HepG2 (cell line): ENCODE data around the gene MGMT. TPM values are rescaled to one million over a fixed set of nuclear protein-coding genes. Genes with fewer than 3 reads are reported as not detected.

Experiments
- ATAC-seq: fragments of 200-7000 bp; cut with Tn5 transposase; 3 replicates; pipeline ENCODE4 v1.9.1; 2020; ENCODE audit warnings: mild to moderate bottlenecking, moderate library complexity
- BruUV-seq: library from RNA; stranded (reverse); fragments of 400-500 nt; replicated peaks from 2 replicates; lab custom pipeline; 2021; lab: Mats Ljungman, UMichigan
- CTCF ChIA-PET: fragments of 300-600 bp; formaldehyde crosslinking; extraction: SDS; loops from one replicate; lab custom pipeline; 2021; ENCODE audit warnings: low total read pairs, inconsistent platforms, low intra/inter-chr PET ratio; lab: Yijun Ruan, JAX
- POLR2A ChIA-PET: fragments of 350-600 bp; sonication (Branson Sonifier 250); formaldehyde crosslinking; loops from one replicate; lab custom pipeline; 2020; ENCODE audit warnings: antibody characterized with exemption, inconsistent platforms; lab: Yijun Ruan, JAX
- DNase-seq: peaks from one replicate; pipeline ENCODE4 v3.0.0-alpha.2; 2015; ENCODE audit warnings: low spot score
- FAIRE-seq: peaks from 3 replicates; lab custom pipeline; 2011; peaks lifted over from hg19 to GRCh38; lab: Jason Lieb, UNC
- H2AFZ ChIP-seq: one replicate; pipeline ENCODE4 v1.6.1; 2011; ENCODE audit warnings: low read length, inconsistent platforms
- H3K27ac ChIP-seq: fragments of 300-600 bp; 3 replicates; pipeline ENCODE4 v1.8.0; 2011; ENCODE audit warnings: mixed run types, mild to moderate bottlenecking, mixed read lengths, low read length, inconsistent platforms; ENCODE audit not compliant: insufficient read depth; ENCODE audit errors: extremely low read length
- H3K27me3 ChIP-seq, 2 experiments: fragments of 200-600 bp in 1 of 2; 2 replicates in 1 of 2; 3 replicates in 1 of 2; pipeline versions ENCODE4 v1.6.0 to v1.8.0; 2011; ENCODE audit warnings: low read length in 2 of 2, mild to moderate bottlenecking in 2 of 2, moderate library complexity in 2 of 2, inconsistent platforms in 1 of 2; ENCODE audit not compliant: insufficient read depth in 2 of 2, control insufficient read depth in 1 of 2
- H3K36me3 ChIP-seq, 2 experiments: fragments of 200-600 bp in 1 of 2; replicated peaks in 1 of 2; 2 replicates in 1 of 2; 3 replicates in 1 of 2; pipeline versions ENCODE4 v1.5.1 to v1.8.0; 2011; ENCODE audit warnings: low read length in 2 of 2, inconsistent platforms in 1 of 2; ENCODE audit not compliant: insufficient read depth in 2 of 2, control insufficient read depth in 1 of 2
- H3K4me1 ChIP-seq: 2 replicates; pipeline ENCODE4 v1.5.1; 2012; ENCODE audit warnings: low read length, inconsistent platforms; ENCODE audit not compliant: insufficient read depth
- H3K4me2 ChIP-seq: 2 replicates; pipeline ENCODE4 v1.6.0; 2011; ENCODE audit warnings: low read depth, low read length, inconsistent platforms
- H3K4me3 ChIP-seq, 3 experiments: fragments of 200-600 bp in 1 of 3; sonication (generic), shearing (Covaris generic) in 1 of 3; replicated peaks in 1 of 3; 2 replicates each; pipeline ENCODE4 v1.5.1; 2011 to 2016; ENCODE audit warnings: low read length in 3 of 3, inconsistent platforms in 2 of 3, low read depth in 2 of 3, mild to moderate bottlenecking in 2 of 3, control low read depth in 1 of 3, mixed read lengths in 1 of 3; ENCODE audit not compliant: insufficient read depth in 1 of 3
- H3K79me2 ChIP-seq: one replicate; pipeline ENCODE4 v1.6.1; 2011; ENCODE audit warnings: low read length, inconsistent platforms; ENCODE audit not compliant: insufficient read depth
- H3K9ac ChIP-seq: 2 replicates; pipeline ENCODE4 v1.6.0; 2011; ENCODE audit warnings: mild to moderate bottlenecking, low read depth, low read length, inconsistent platforms; ENCODE audit not compliant: insufficient read depth
- H3K9me3 ChIP-seq: 2 replicates; pipeline ENCODE4 v1.5.1; 2012; ENCODE audit warnings: mild to moderate bottlenecking, low read length
- H4K20me1 ChIP-seq: 2 replicates; pipeline ENCODE4 v1.6.0; 2011; ENCODE audit warnings: inconsistent platforms, mild to moderate bottlenecking, low read length, moderate library complexity; ENCODE audit not compliant: insufficient read depth
- KDM2A ChIP-seq: sonication (generic); formaldehyde crosslinking; IDR thresholded peaks from 2 replicates; pipeline ENCODE4 v1.4.0; 2020; ENCODE audit warnings: low read depth, missing genetic modification reagents, borderline replicate concordance
- MED8 ChIP-seq: sonication (generic); formaldehyde crosslinking; IDR thresholded peaks from 2 replicates; pipeline ENCODE4 v1.8.1; 2023; ENCODE audit warnings: mild to moderate bottlenecking, missing genetic modification reagents; ENCODE audit not compliant: insufficient replicate concordance
- ZNF367 ChIP-seq: sonication (generic); formaldehyde crosslinking; IDR thresholded peaks from 2 replicates; pipeline ENCODE4 v1.4.0; 2020; ENCODE audit warnings: missing genetic modification reagents, borderline replicate concordance
- ZNF570 ChIP-seq: sonication (generic); formaldehyde crosslinking; IDR thresholded peaks from 2 replicates; pipeline ENCODE4 v1.4.0; 2020; ENCODE audit warnings: mild to moderate bottlenecking, missing genetic modification reagents, borderline replicate concordance
- ZNF850 ChIP-seq: sonication (generic); formaldehyde crosslinking; conservative IDR thresholded peaks from 2 replicates; pipeline ENCODE4 v1.9.0; 2021; ENCODE audit warnings: mild to moderate bottlenecking, missing genetic modification reagents
- WGBS: methylation state at CpG from one replicate; pipeline ENCODE4 v1.1.6; 2017; ENCODE audit warnings: low lambda C conversion rate; 5-methylcytosine and 5-hydroxymethylcytosine counted together
- in situ Hi-C: cut with HindIII; loops from 2 replicates; pipeline ENCODE4 v1.10.0; 2017; ENCODE audit warnings: low pct_unique_long_range_greater_than_20kb; ENCODE audit not compliant: extremely low pct_ligation_motif_present
- intact Hi-C: fragments of 100-400 bp; cut with micrococcal nuclease; formaldehyde crosslinking; loops from one replicate; pipeline ENCODE4 v1.10.0; 2022; ENCODE audit not compliant: unreplicated experiment
- polyA plus RNA-seq, 8 experiments: library from polyadenylated mRNA; depleted of rRNA in 3 of 8; stranded (reverse) in 7 of 8; unstranded in 1 of 8; fragments of >200 nt; fragmentation: Illumina TruSeq in 4 of 8; extraction: Trizol in 4 of 8; gene quantifications; 2 replicates each; pipeline versions ENCODE4 v1.2.1 to v1.2.3, GENCODE V29; 2011 to 2016; ENCODE audit warnings: low read depth in 4 of 8, missing spikeins in 1 of 8, mixed read lengths in 1 of 8; ENCODE audit not compliant: insufficient read depth in 1 of 8
- total RNA-seq, 5 experiments: library from RNA; depleted of rRNA; stranded (reverse); fragments of >200 nt; fragmentation: Illumina TruSeq; extraction: Trizol; gene quantifications; 2 replicates each; pipeline ENCODE4 v1.2.3, GENCODE V29; 2016; ENCODE audit warnings: low read depth in 1 of 5
- TF ChIP-seq, protein P1 (sequence below): sonication (generic); formaldehyde crosslinking; IDR thresholded peaks from 2 replicates; pipeline ENCODE4 v1.4.0; 2020; ENCODE audit warnings: missing genetic modification reagents
- TF ChIP-seq, protein P2 (sequence below): sonication (generic); formaldehyde crosslinking; IDR thresholded peaks from 2 replicates; pipeline ENCODE4 v1.4.0; 2020; ENCODE audit warnings: mild to moderate bottlenecking, missing genetic modification reagents
- TF ChIP-seq, protein P3 (sequence below): sonication (generic); formaldehyde crosslinking; IDR thresholded peaks from 2 replicates; pipeline ENCODE4 v1.4.0; 2020; ENCODE audit warnings: mild to moderate bottlenecking, missing genetic modification reagents, borderline replicate concordance

Gene MGMT
- total and polyA plus RNA-seq, 2 of the 13 experiments (the other 11 are each of a cell fraction or from before 2014, with no cell fraction given) = 12.0 to 19.5 TPM

DNA sequence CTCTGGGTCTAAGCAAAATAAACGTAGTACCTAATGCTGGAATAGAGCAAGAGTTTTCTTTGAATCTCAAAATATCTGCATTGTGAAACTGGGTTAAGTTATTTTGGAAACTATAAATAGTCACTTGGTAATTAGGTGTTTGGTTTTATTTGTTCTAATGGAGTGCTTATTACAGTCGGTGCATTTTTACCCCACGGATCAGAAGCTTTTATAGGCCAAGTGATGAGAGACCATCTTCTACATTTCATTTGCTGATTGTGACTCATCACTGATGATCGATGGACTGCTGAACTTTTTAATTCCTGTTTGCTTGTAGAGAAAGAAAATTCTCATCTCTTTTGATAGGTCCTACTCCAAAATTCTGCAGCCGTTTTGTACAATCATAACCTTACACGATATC lies 28.2 kb downstream of the MGMT start:
- Histone ChIP-seq H3K4me3 (no peak overlapping the region), H2AFZ (no peak overlapping the region), H3K4me1 (peaks cover 15% of the 10 kb centered on the region), H3K9me3 (peaks cover 39% of the 10 kb centered on the region), H3K79me2 (peaks cover 17% of the 10 kb centered on the region), H3K27me3 (no peaks in the 10 kb centered on the region), H3K9ac (no peak overlapping the region), H4K20me1 (no peaks in the 10 kb centered on the region), H3K36me3 (no peaks in the 10 kb centered on the region), H3K27ac (no peak overlapping the region), H3K4me2 (no peak overlapping the region)
- in situ Hi-C loops (no loop called here), intact Hi-C loops (no loop called here)
- TF ChIP-seq ZNF850 (CRISPR knock-in tag) = no peak
- TF ChIP-seq, protein P1, sequence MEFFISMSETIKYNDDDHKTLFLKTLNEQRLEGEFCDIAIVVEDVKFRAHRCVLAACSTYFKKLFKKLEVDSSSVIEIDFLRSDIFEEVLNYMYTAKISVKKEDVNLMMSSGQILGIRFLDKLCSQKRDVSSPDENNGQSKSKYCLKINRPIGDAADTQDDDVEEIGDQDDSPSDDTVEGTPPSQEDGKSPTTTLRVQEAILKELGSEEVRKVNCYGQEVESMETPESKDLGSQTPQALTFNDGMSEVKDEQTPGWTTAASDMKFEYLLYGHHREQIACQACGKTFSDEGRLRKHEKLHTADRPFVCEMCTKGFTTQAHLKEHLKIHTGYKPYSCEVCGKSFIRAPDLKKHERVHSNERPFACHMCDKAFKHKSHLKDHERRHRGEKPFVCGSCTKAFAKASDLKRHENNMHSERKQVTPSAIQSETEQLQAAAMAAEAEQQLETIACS (CRISPR knock-in tag) = no peak
- TF ChIP-seq, protein P2, sequence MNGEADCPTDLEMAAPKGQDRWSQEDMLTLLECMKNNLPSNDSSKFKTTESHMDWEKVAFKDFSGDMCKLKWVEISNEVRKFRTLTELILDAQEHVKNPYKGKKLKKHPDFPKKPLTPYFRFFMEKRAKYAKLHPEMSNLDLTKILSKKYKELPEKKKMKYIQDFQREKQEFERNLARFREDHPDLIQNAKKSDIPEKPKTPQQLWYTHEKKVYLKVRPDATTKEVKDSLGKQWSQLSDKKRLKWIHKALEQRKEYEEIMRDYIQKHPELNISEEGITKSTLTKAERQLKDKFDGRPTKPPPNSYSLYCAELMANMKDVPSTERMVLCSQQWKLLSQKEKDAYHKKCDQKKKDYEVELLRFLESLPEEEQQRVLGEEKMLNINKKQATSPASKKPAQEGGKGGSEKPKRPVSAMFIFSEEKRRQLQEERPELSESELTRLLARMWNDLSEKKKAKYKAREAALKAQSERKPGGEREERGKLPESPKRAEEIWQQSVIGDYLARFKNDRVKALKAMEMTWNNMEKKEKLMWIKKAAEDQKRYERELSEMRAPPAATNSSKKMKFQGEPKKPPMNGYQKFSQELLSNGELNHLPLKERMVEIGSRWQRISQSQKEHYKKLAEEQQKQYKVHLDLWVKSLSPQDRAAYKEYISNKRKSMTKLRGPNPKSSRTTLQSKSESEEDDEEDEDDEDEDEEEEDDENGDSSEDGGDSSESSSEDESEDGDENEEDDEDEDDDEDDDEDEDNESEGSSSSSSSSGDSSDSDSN (CRISPR knock-in tag) = no peak
- no peak for TF ChIP-seq MED8 (CRISPR knock-in tag)
- no TSS peak for BruUV-seq
- ChIA-PET CTCF (no interaction called here), POLR2A (no interaction called here)
- ATAC-seq (no peak), FAIRE-seq (no peak), DNase-seq (no peak)
- WGBS = 81% methylated on average over 6 of the region's 6 CpGs

DNA sequence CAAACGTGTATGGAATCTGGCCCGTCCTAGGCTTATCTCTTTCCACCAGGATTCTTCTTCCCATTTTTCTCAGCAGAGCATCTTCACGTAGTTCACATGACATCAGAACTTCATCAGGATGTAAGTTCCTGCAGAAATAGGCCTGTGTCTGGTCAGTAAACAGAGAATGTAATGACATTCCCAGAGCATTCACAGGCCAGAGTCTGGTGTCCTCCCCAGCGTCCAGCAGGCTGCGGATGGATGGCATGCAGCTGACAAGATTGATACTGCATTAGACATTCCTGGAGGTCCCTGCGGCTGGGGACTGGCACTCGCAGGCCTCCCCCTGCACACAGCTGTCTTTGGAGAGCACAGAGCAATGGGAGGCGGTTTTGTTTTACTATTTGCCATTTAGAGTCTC lies 28.7 kb downstream of the MGMT start:
- H3K27ac ChIP-seq = no peak overlapping the region
- WGBS = 86% methylated on average over 8 of the region's 8 CpGs
- no peak for ATAC-seq
- peaks cover 37% of the 10 kb centered on the region for H3K9me3 ChIP-seq
- H3K36me3 ChIP-seq = no peaks in the 10 kb centered on the region
- no peak overlapping the region for H3K9ac ChIP-seq
- peaks cover 17% of the 10 kb centered on the region for H3K79me2 ChIP-seq
- ChIA-PET CTCF (no interaction called here), POLR2A (no interaction called here)
- H2AFZ ChIP-seq = no peak overlapping the region
- in situ Hi-C loops = no loop called here
- intact Hi-C loops = no loop called here
- no peak overlapping the region for H3K4me2 ChIP-seq
- H3K4me3 ChIP-seq = no peak overlapping the region
- H3K27me3 ChIP-seq = no peaks in the 10 kb centered on the region
- no peak for FAIRE-seq
- DNase-seq = no peak
- peaks cover 19% of the 10 kb centered on the region for H3K4me1 ChIP-seq
- no peaks in the 10 kb centered on the region for H4K20me1 ChIP-seq
- no TSS peak for BruUV-seq
- TF ChIP-seq KDM2A (CRISPR knock-in tag) = no peak
- TF ChIP-seq ZNF367 (CRISPR knock-in tag) = no peak
- TF ChIP-seq, protein P3, sequence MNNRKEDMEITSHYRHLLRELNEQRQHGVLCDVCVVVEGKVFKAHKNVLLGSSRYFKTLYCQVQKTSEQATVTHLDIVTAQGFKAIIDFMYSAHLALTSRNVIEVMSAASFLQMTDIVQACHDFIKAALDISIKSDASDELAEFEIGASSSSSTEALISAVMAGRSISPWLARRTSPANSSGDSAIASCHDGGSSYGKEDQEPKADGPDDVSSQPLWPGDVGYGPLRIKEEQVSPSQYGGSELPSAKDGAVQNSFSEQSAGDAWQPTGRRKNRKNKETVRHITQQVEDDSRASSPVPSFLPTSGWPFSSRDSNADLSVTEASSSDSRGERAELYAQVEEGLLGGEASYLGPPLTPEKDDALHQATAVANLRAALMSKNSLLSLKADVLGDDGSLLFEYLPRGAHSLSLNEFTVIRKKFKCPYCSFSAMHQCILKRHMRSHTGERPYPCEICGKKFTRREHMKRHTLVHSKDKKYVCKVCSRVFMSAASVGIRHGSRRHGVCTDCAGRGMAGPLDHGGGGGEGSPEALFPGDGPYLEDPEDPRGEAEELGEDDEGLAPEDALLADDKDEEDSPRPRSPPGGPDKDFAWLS (CRISPR knock-in tag) = no peak
- no peak for TF ChIP-seq ZNF570 (CRISPR knock-in tag)
